Nephron progenitor cell (in vitro differentiated cells): ENCODE measurements around the gene C10orf90.
A peak's percentile ranks its signal among the peaks of the same experiment; 100 is the strongest.

ENCODE experiments used
- DNase-seq: peaks from one replicate; pipeline ENCODE4 v3.0.0; 2021
- H3K27ac Mint-ChIP-seq: 2 replicates; pipeline ENCODE4 v1.8.0; 2021; ENCODE audit warnings: mild to moderate bottlenecking, moderate library complexity, mixed read lengths
- H3K27me3 Mint-ChIP-seq: 2 replicates; pipeline ENCODE4 v1.8.0; 2021; ENCODE audit warnings: mild to moderate bottlenecking, low read depth, mixed read lengths; ENCODE audit not compliant: poor library complexity
- H3K36me3 Mint-ChIP-seq: 2 replicates; pipeline ENCODE4 v1.8.0; 2021; ENCODE audit warnings: low read depth, mixed read lengths
- H3K4me1 Mint-ChIP-seq: 2 replicates; pipeline ENCODE4 v1.8.0; 2021; ENCODE audit warnings: mixed read lengths
- H3K4me3 Mint-ChIP-seq: 2 replicates; pipeline ENCODE4 v1.8.0; 2021; ENCODE audit warnings: mild to moderate bottlenecking, moderate library complexity, mixed read lengths
- H3K9me3 Mint-ChIP-seq: 2 replicates; pipeline ENCODE4 v1.8.0; 2021; ENCODE audit warnings: mild to moderate bottlenecking, moderate library complexity, mixed read lengths
- CTCF ChIP-seq: fragments of 200-600 bp; sonication (generic); IDR thresholded peaks from 2 replicates; pipeline ENCODE4 v1.5.0; 2021; ENCODE audit warnings: antibody characterized with exemption

The C10orf90 gene

GRCh38 chr10:126670056-126670894 lies at the start of gene C10orf90:
Gene C10orf90, minus strand, starts transcription at chr10:126670693. Its CDS starts 213 bp downstream, at chr10:126670480.
- peaks cover 7% of the 10 kb centered on the region for H3K27me3 Mint-ChIP-seq
- peaks cover 6% of the 10 kb centered on the region for H3K9me3 Mint-ChIP-seq
- peak within 1 kb of the TSS; percentile 86 for H3K27ac Mint-ChIP-seq
- H3K36me3 Mint-ChIP-seq, result no peaks in the 10 kb centered on the region
- peaks cover 18% of the 10 kb centered on the region for H3K4me1 Mint-ChIP-seq
- H3K4me3 Mint-ChIP-seq, result no peak within 1 kb of the TSS
- DNase-seq, result no peak
- no peak for TF ChIP-seq CTCF

GRCh38 chr10:126716366-126716765 lies 45.9 kb upstream of the C10orf90 start:
- H3K4me1 Mint-ChIP-seq, result no peaks in the 10 kb centered on the region
- TF ChIP-seq CTCF, result no peak
- H3K36me3 Mint-ChIP-seq, result no peaks in the 10 kb centered on the region
- H3K27me3 Mint-ChIP-seq, result peaks cover 22% of the 10 kb centered on the region
- H3K9me3 Mint-ChIP-seq, result peaks cover 8% of the 10 kb centered on the region
- DNase-seq, result no peak
- no peak overlapping the region for H3K27ac Mint-ChIP-seq
- no peak overlapping the region for H3K4me3 Mint-ChIP-seq

GRCh38 chr10:126713594-126713993 lies 43.1 kb upstream of the C10orf90 start:
- Mint-ChIP-seq H3K9me3 (peaks cover 23% of the 10 kb centered on the region), H3K27ac (no peak overlapping the region), H3K4me1 (no peaks in the 10 kb centered on the region), H3K27me3 (peaks cover 21% of the 10 kb centered on the region), H3K4me3 (no peak overlapping the region), H3K36me3 (no peaks in the 10 kb centered on the region)
- no peak for TF ChIP-seq CTCF
- no peak for DNase-seq

GRCh38 chr10:126712681-126713080 lies 42.2 kb upstream of the C10orf90 start:
- DNase-seq, result no peak
- H3K4me3 Mint-ChIP-seq, result no peak overlapping the region
- no peak for TF ChIP-seq CTCF
- H3K9me3 Mint-ChIP-seq, result peaks cover 23% of the 10 kb centered on the region
- no peaks in the 10 kb centered on the region for H3K4me1 Mint-ChIP-seq
- H3K36me3 Mint-ChIP-seq, result no peaks in the 10 kb centered on the region
- H3K27ac Mint-ChIP-seq, result no peak overlapping the region
- H3K27me3 Mint-ChIP-seq, result peaks cover 18% of the 10 kb centered on the region

- H3K27ac Mint-ChIP-seq, result no peak overlapping the region
- no peak for DNase-seq
- no peaks in the 10 kb centered on the region for H3K4me1 Mint-ChIP-seq
- H3K4me3 Mint-ChIP-seq, result no peak overlapping the region
- peaks cover 25% of the 10 kb centered on the region for H3K27me3 Mint-ChIP-seq
- no peak for TF ChIP-seq CTCF
- H3K9me3 Mint-ChIP-seq, result peaks cover 13% of the 10 kb centered on the region
- no peaks in the 10 kb centered on the region for H3K36me3 Mint-ChIP-seq
These were observed 35.6 kb upstream of the C10orf90 start for GRCh38 chr10:126705951-126706565.
